Parathyroid adenoma (tissue), 2 donors: Measurements from ENCODE around the gene EPC2.

Experiments used
- H2AFZ ChIP-seq: fragments of 300-600 bp; sonication (generic); one replicate; pipeline ENCODE4 v1.7.0; 2017; ENCODE audit warnings: antibody characterized with exemption, mild to moderate bottlenecking
- H3K27ac ChIP-seq: fragments of 300-600 bp; sonication (generic); one replicate; pipeline ENCODE4 v1.7.0; 2017
- H3K27me3 ChIP-seq: fragments of 300-600 bp; sonication (generic); one replicate; pipeline ENCODE4 v1.7.0; 2017; ENCODE audit warnings: low read length; ENCODE audit not compliant: control insufficient read depth, insufficient read depth
- H3K36me3 ChIP-seq: fragments of 300-600 bp; sonication (generic); one replicate; pipeline ENCODE4 v1.7.0; 2017; ENCODE audit warnings: low read length; ENCODE audit not compliant: control insufficient read depth, insufficient read depth
- H3K4me1 ChIP-seq: fragments of 300-600 bp; sonication (generic); one replicate; pipeline ENCODE4 v1.7.0; 2017; ENCODE audit warnings: control low read depth
- H3K4me2 ChIP-seq: fragments of 300-600 bp; sonication (generic); one replicate; pipeline ENCODE4 v1.7.0; 2017; ENCODE audit warnings: low read length
- H3K4me3 ChIP-seq: fragments of 300-600 bp; sonication (generic); one replicate; pipeline ENCODE4 v1.7.0; 2017; ENCODE audit warnings: low read depth, low read length
- H3K79me2 ChIP-seq: fragments of 300-600 bp; sonication (generic); one replicate; pipeline ENCODE4 v1.7.0; 2017; ENCODE audit warnings: control low read depth
- H3K9ac ChIP-seq: fragments of 300-600 bp; sonication (generic); one replicate; pipeline ENCODE4 v1.7.0; 2017; ENCODE audit warnings: mild to moderate bottlenecking
- H3K9me3 ChIP-seq: fragments of 300-600 bp; sonication (generic); one replicate; pipeline ENCODE4 v1.7.0; 2017; ENCODE audit warnings: low read length; ENCODE audit not compliant: control insufficient read depth
- TF ChIP-seq, protein P1 (sequence below): fragments of 300-600 bp; sonication (generic); IDR thresholded peaks from one replicate; pipeline ENCODE4 v1.7.0; 2017; ENCODE audit warnings: antibody characterized with exemption, mild to moderate bottlenecking
- donor health status: primary hyperparathyroidism.

Gene EPC2

DNA sequence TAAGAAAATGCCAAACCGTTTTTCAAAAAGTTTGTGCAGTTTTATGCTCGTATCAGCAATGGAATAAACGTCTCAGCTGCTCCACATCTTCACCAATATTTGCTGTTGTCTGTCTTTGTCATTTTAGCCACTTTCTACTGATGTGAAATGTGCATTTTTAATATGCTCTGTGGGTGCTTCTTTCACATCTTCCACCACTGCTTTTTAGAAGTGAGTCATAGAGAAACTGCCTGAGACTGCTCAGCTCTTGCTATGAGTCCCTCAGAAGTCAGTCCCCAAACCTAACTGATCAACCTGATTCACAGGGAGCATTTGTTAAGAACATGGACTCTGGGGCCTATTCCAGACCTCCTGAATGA is 41.0 kb upstream of the EPC2 start:
- no peak overlapping the region for H2AFZ ChIP-seq
- H3K4me2 ChIP-seq: no peak overlapping the region
- H3K4me3 ChIP-seq: no peak overlapping the region
- H3K27me3 ChIP-seq: no peaks in the 10 kb centered on the region
- TF ChIP-seq, protein P1, sequence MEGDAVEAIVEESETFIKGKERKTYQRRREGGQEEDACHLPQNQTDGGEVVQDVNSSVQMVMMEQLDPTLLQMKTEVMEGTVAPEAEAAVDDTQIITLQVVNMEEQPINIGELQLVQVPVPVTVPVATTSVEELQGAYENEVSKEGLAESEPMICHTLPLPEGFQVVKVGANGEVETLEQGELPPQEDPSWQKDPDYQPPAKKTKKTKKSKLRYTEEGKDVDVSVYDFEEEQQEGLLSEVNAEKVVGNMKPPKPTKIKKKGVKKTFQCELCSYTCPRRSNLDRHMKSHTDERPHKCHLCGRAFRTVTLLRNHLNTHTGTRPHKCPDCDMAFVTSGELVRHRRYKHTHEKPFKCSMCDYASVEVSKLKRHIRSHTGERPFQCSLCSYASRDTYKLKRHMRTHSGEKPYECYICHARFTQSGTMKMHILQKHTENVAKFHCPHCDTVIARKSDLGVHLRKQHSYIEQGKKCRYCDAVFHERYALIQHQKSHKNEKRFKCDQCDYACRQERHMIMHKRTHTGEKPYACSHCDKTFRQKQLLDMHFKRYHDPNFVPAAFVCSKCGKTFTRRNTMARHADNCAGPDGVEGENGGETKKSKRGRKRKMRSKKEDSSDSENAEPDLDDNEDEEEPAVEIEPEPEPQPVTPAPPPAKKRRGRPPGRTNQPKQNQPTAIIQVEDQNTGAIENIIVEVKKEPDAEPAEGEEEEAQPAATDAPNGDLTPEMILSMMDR: no peak
- no peaks in the 10 kb centered on the region for H3K9me3 ChIP-seq
- H3K79me2 ChIP-seq: no peaks in the 10 kb centered on the region
- no peak overlapping the region for H3K9ac ChIP-seq
- H3K27ac ChIP-seq: no peak overlapping the region
- H3K36me3 ChIP-seq: no peaks in the 10 kb centered on the region
- H3K4me1 ChIP-seq: no peaks in the 10 kb centered on the region

- H3K36me3 ChIP-seq: no peaks in the 10 kb centered on the region
These were observed 39.6 kb upstream of the EPC2 start for GRCh38 chr2:148604927-148605326.

DNA sequence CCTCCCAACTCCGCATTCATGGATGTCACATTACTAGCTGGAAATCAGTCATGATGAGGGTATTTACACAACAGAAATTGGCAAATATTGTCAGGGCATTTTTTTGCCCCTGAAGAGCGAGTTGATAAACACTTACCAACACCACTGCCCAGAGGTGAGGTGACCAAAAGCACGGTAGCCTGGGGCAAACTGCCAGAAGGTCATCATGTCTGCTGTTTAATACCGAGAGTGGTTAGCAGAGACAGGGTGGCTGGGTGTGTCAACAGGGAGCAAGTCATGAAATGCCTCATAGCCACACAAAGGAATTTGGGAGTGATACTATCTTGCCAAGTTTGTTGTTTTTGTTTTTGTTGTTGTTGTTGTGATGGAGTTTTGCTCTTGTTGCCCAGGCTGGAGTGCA is 37.0 kb upstream of the EPC2 start:
- Histone ChIP-seq H3K36me3 (no peaks in the 10 kb centered on the region), H3K4me3 (no peak overlapping the region), H3K4me1 (no peaks in the 10 kb centered on the region), H3K79me2 (no peaks in the 10 kb centered on the region), H3K27ac (no peak overlapping the region), H3K9me3 (no peaks in the 10 kb centered on the region), H3K9ac (no peak overlapping the region), H3K27me3 (no peaks in the 10 kb centered on the region), H3K4me2 (no peak overlapping the region), H2AFZ (no peak overlapping the region)
- TF ChIP-seq, protein P1: no peak

More at GRCh38 chr2:148604927-148605326, 39.6 kb upstream of the EPC2 start:
- no peaks in the 10 kb centered on the region for H3K27me3 ChIP-seq
- H3K9me3 ChIP-seq: no peaks in the 10 kb centered on the region
- no peak overlapping the region for H2AFZ ChIP-seq
- no peaks in the 10 kb centered on the region for H3K4me1 ChIP-seq
- H3K79me2 ChIP-seq: no peaks in the 10 kb centered on the region
- H3K27ac ChIP-seq: no peak overlapping the region
- no peak overlapping the region for H3K9ac ChIP-seq
- TF ChIP-seq, protein P1: no peak
- H3K4me2 ChIP-seq: no peak overlapping the region
- H3K4me3 ChIP-seq: no peak overlapping the region

GRCh38 chr2:148613231-148614013 is 31.1 kb upstream of the EPC2 start:
- Histone ChIP-seq H3K4me2 (no peak overlapping the region), H3K9ac (no peak overlapping the region), H3K27me3 (no peaks in the 10 kb centered on the region), H2AFZ (no peak overlapping the region), H3K9me3 (no peaks in the 10 kb centered on the region), H3K4me1 (peaks cover 6% of the 10 kb centered on the region), H3K4me3 (no peak overlapping the region), H3K36me3 (no peaks in the 10 kb centered on the region), H3K79me2 (no peaks in the 10 kb centered on the region), H3K27ac (no peak overlapping the region)
- TF ChIP-seq, protein P1: no peak

DNA sequence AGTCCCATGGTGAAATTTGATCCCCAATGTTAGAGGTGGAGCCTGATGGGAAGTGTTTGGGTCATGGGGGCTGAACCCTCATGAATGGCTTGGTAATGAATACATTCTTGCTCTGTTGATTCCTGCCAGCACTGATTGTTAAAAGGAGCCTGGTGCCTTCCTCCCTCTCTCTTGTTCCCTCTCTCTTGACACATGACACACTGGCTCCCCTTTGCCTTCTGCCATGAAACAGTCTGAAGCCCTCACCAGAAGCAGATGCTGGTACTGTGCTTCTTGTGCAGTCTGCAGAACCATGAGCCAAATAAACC is 30.6 kb upstream of the EPC2 start:
- Histone ChIP-seq H3K27ac (no peak overlapping the region), H3K9me3 (no peaks in the 10 kb centered on the region)
- TF ChIP-seq, protein P1: no peak

More for the DNA sequence above, 30.6 kb upstream of the EPC2 start:
- Histone ChIP-seq H2AFZ (no peak overlapping the region), H3K27me3 (no peaks in the 10 kb centered on the region), H3K4me3 (no peak overlapping the region), H3K36me3 (no peaks in the 10 kb centered on the region), H3K9ac (no peak overlapping the region), H3K4me2 (no peak overlapping the region), H3K4me1 (peaks cover 6% of the 10 kb centered on the region), H3K79me2 (no peaks in the 10 kb centered on the region)
